ENCODE measurements around the gene MEGF11. TPM values are rescaled to one million over a fixed set of nuclear protein-coding genes. Genes with fewer than 3 reads are reported as not detected.

MEGF11 gene
- total RNA-seq, 1 experiment from 2014 or later, result 1.2 TPM

DNA sequence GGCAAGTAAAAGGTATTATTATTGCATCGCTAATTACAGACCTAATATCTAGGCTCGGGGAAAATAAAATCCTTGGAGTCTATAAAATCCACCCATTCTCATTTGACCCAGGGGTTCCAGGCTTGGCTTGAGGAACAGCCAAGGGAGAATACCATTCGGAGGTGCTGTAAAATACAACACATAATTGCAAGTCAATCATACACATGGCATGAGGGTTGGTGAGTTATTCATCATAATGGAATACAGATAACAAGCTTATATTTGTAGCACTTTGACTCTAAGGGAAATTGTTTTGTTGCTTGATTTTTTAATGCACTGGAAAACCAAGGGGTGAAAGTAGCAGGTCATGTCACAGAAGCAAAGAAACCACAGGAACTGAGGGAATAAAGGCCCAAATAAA, 23.0 kb upstream of the MEGF11 start:
- H4K5ac ChIP-seq (ENCODE audit: insufficient read length, low read depth, low read length), result no peak overlapping the region
- no CpG with 5 or more reads among the region's 3 CpGs for WGBS (ENCODE audit: extremely low coverage, insufficient read length, low lambda C conversion rate)

More for the DNA sequence above, 23.0 kb upstream of the MEGF11 start:
- no peak overlapping the region for H2AK5ac ChIP-seq (ENCODE audit: insufficient read length, low read length)
- no peak overlapping the region for H4K8ac ChIP-seq (replicated peaks; ENCODE audit: insufficient read length, low read depth, low read length)
- no peak overlapping the region for H3K56ac ChIP-seq (ENCODE audit: insufficient read length, low read depth, low read length)
- H3K4me2 ChIP-seq (ENCODE audit: insufficient read depth, insufficient read length, low read length), result no peak overlapping the region
- no peak overlapping the region for H2BK120ac ChIP-seq (ENCODE audit: low read depth, low read length, poor library complexity, severe bottlenecking)
- no peaks in the 10 kb centered on the region for H3K79me2 ChIP-seq (ENCODE audit: insufficient read depth, low read length)
- no peaks in the 10 kb centered on the region for H3K9me3 ChIP-seq (ENCODE audit: control insufficient read depth, low read depth, low read length)
- H3K9ac ChIP-seq (ENCODE audit: extremely low read depth, insufficient read length, low read length), result no peak overlapping the region
- H3K18ac ChIP-seq (ENCODE audit: insufficient read length, low read depth, low read length), result no peak overlapping the region
- no peak overlapping the region for H3T11ph ChIP-seq (ENCODE audit: low read length)
- no peaks in the 10 kb centered on the region for H3K27me3 ChIP-seq (ENCODE audit: insufficient read depth, low read length)
- no peak overlapping the region for H2BK15ac ChIP-seq (ENCODE audit: low read depth, low read length)
- H4K20me1 ChIP-seq (ENCODE audit: control insufficient read depth, insufficient read depth, insufficient read length), result no peaks in the 10 kb centered on the region
- H3K4me1 ChIP-seq (ENCODE audit: insufficient read depth, low read length), result no peaks in the 10 kb centered on the region
- H3K23me2 ChIP-seq (ENCODE audit: insufficient read length, low read depth, low read length, poor library complexity, severe bottlenecking), result no peaks in the 10 kb centered on the region
- no peak overlapping the region for H4K91ac ChIP-seq (ENCODE audit: insufficient read length, low read depth, low read length)
- Mint-ChIP-seq H3K27ac (no peak overlapping the region), H3K9me3 (no peaks in the 10 kb centered on the region), H3K4me3 (no peak overlapping the region), H3K36me3 (ENCODE audit: insufficient read depth in 1 of 3, low read depth in 3 of 3) (peaks cover 0 to 2% (median 0%) of the 10 kb centered on the region in 3 experiments; a peak in 1 of 7 replicates), H3K27me3 (ENCODE audit: low read depth) (peaks cover 6% of the 10 kb centered on the region), H3K4me1 (peaks cover 8 to 10% of the 10 kb centered on the region in 2 experiments)
- TF ChIP-seq, protein P1, sequence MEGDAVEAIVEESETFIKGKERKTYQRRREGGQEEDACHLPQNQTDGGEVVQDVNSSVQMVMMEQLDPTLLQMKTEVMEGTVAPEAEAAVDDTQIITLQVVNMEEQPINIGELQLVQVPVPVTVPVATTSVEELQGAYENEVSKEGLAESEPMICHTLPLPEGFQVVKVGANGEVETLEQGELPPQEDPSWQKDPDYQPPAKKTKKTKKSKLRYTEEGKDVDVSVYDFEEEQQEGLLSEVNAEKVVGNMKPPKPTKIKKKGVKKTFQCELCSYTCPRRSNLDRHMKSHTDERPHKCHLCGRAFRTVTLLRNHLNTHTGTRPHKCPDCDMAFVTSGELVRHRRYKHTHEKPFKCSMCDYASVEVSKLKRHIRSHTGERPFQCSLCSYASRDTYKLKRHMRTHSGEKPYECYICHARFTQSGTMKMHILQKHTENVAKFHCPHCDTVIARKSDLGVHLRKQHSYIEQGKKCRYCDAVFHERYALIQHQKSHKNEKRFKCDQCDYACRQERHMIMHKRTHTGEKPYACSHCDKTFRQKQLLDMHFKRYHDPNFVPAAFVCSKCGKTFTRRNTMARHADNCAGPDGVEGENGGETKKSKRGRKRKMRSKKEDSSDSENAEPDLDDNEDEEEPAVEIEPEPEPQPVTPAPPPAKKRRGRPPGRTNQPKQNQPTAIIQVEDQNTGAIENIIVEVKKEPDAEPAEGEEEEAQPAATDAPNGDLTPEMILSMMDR (conservative IDR thresholded peaks at IDR 0.05), result no peak
- H3K4ac ChIP-seq (ENCODE audit: low read depth, low read length), result no peak overlapping the region
- H2BK12ac ChIP-seq (ENCODE audit: insufficient read length, low read depth, low read length), result no peak overlapping the region
- H2BK20ac ChIP-seq (ENCODE audit: low read depth, low read length, poor library complexity, severe bottlenecking), result no peak overlapping the region
- H3K27ac ChIP-seq (ENCODE audit: insufficient read length, low read depth, low read length), result no peak overlapping the region
- H2BK5ac ChIP-seq (ENCODE audit: insufficient read length, low read length), result no peak overlapping the region
- H3K14ac ChIP-seq (ENCODE audit: insufficient read depth, low read length), result no peak overlapping the region
- H2AFZ ChIP-seq (ENCODE audit: low read length), result no peak overlapping the region
- H3K79me1 ChIP-seq (ENCODE audit: insufficient read depth, low read depth, low read length, poor library complexity, severe bottlenecking), result no peaks in the 10 kb centered on the region
- no peak overlapping the region for H3K23ac ChIP-seq (ENCODE audit: insufficient read length, low read depth, low read length)
- DNase-seq, result no peak
